COLO829 (cell line): ENCODE measurements around the gene TADA2B.
A peak's percentile ranks its signal among the peaks of the same experiment; 100 is the strongest.

Experiments used
- DNase-seq: peaks from one replicate; pipeline ENCODE4 v3.0.0; 2012; ENCODE audit warnings: low spot score

The TADA2B gene

DNA sequence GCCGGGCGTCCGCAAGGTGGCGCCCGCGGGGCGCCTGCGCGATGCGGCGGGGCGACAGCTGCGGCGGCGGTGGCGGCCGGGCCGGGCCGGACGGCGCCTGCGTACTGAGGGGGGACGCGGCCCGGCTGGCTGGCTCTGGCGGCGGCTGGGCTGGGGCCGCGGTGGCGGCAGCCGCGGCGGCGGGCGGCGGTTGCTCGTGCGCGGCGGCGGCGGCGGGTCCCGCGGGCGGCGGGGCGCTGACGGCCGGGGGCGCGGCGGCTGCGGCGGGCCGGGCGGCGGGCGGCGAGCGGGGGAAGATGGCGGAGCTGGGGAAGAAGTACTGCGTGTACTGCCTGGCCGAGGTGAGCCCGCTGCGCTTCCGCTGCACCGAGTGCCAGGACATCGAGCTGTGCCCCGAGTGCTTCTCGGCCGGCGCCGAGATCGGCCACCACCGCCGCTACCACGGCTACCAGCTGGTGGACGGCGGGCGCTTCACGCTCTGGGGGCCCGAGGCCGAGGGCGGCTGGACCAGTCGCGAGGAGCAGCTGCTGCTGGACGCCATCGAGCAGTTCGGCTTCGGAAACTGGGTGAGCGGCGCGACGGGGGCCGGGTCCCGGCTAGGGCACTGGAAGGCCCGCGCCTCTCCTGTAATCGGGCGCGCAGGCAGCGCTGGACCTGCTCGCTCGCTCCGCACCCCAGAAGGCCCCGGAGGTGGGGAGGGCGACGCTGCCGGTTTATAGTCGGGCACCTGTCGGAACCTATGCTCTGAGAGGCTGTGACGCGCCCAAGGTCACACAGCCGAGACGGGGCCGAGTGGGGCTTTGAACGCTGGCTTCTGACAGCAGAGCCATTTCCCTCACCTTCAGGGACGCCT, at the start of gene TADA2B:
Gene TADA2B (plus strand): TSS at position 89 of the 853 bp plus-strand sequence. CDS start 208 bp downstream, at position 297.
- DNase-seq = peak; percentile 31

GRCh38 chr4:6996481-6996880, 46.7 kb upstream of the TADA2B start:
- DNase-seq = no peak

- no peak for DNase-seq
Measured at GRCh38 chr4:6999172-7000086, 43.7 kb upstream of the TADA2B start.

DNA sequence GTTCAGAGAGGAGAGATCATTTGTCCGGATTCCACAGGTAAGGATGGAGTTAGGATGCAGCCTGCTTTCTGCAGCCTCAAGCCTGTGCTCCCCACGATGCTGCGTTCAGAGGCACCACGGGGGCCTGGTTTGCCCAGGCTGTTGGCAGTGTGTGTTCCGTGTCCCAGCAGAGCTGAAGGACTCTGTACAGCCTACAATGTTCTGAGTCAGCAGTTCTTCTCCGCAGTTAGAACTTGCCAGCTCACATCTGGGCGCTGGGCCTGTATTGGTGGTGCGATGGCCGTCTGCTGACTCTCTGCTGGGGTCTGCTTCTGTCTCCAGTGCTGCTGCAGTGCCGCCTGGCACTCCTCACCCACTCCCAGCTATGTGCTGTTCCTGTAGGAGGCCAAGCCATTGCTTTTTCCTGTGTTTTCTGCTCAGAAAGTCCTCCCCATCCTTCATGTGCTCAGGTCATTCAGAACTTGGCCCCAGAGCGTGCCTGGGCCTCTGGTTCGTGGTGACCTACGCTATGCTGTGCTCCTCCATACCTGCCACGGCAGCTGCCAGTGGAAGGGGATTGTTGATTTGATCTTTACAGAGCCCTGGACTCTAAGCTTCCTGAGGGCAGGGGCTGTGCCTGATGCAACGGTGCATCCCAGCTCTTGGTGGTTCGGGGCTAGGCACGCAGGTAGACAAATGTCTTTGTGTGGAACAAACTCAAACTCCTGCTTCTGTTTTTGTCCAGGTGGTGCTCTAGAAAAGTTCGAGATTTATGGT, 42.6 kb upstream of the TADA2B start:
- DNase-seq = no peak

DNA sequence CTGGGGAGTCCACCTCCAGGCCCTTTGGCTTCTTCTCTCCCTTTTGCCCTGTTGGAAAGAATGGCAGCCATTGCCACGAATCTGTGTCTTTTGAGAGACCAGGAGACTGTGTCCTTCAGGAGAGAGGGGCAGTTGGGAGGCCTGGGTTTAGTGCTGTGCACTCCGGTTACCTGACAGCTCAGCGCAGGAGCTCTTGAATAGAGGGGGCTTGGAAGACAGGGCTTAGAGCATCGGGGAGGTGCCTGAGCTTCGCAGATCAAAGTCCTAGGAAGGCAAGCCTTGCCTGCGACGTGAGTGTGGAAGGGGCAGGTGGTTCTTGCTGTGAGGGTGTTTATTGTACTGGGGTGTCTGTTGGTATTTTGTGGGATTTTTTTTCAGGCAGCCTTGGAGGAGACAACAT, 41.9 kb upstream of the TADA2B start:
- DNase-seq = no peak

- no peak for DNase-seq
Measured at GRCh38 chr4:7002336-7002735, 40.8 kb upstream of the TADA2B start.

- no peak for DNase-seq
Measured at GRCh38 chr4:7003176-7003878, 39.8 kb upstream of the TADA2B start.

DNA sequence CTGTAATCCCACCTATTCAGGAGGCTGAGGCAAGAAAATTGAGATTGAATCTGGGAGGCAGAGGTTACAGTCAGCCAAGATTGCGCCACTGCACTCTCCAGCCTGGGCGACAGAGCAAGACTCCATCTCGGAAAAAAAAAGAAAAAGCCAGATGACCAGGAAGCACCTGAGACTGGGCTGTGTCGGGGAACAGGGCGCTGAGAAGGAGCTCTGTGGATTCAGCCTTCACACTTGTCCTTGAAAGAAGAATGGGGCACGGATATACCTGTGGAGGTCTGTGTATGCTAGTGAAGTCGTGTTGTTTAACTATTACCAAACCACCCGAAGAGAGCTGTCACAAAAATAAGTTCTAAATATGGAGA, 39.3 kb upstream of the TADA2B start:
- no peak for DNase-seq

DNA sequence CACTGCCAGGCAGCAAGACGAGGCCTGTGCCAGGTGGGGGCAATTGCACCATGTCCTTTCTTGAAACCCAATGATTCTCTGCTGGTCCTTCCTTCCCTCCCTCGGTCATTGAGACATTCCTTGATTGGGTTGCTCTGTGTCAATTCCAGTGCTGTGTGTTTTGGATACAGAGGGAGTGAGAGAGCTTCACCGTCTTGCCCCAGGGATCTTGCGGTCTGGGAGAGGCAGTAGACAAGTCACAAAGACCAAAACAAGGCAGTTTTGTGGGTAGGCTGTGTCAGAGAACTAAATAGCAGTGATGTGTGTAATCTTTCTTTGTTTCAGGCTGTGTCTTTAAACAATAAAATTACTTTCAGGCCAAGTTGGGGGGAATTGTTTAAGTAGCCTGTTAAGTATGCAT, 38.8 kb upstream of the TADA2B start:
- no peak for DNase-seq

- no peak for DNase-seq
Measured at GRCh38 chr4:7005571-7005970, 37.6 kb upstream of the TADA2B start.

- no peak for DNase-seq
Measured at GRCh38 chr4:7006411-7006810, 36.8 kb upstream of the TADA2B start.

DNA sequence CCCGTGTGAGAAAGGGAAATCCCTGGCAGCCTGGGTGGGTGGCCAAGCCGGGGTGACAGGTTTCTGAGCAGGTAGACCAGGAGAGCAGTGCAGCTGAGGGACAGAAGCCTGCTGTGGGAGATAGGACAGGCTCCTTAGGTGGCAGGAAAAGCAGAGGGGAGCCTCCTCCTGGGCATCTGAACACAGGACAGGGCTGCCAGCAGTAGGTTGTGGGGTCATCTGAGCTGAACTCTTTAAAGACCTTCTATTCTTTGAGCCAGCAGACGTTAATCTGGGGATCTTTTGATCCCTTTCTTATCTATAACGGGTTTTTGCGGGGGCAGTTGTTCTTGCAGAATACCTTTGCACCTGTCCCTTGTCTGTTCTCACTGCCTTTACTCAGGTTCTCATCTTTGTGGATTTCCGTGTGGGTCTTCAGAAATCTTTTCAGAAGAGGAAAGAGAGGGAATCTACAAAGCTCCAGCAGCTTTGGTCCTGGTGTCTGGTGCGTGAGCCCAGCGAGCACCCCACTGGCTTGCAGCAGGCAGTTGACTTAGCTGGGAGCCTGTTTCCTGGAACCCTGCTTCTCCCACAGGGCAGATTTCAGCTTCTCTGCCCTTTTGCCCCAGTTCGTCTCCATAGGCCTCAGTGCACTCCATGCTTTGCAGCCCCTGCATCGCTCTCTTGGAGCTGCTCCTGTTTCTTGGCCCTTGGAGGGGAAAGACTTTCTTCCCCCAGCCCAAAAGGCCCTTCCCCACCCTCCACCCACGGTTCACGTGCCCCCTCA, 35.8 kb upstream of the TADA2B start:
- no peak for DNase-seq

DNA sequence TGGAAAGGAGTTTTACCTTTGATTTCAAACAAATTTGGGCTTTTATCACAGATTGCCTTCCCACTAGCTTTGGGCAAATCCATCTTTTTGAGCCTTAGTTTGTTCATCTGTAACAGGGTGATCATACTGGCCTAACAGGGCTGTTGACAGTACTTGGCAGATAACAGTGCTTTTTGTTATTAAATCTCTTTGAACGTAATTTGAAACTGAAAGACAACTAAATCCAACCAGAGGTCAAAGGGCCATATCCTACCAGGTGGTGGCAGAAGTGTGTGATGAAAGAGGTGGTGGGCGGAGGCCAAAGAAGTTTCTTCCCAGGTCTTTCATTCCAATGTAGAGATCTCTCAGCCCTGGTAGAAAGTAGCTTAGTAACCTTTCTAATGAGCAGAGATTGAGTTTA, 35.2 kb upstream of the TADA2B start:
- DNase-seq = no peak

DNA sequence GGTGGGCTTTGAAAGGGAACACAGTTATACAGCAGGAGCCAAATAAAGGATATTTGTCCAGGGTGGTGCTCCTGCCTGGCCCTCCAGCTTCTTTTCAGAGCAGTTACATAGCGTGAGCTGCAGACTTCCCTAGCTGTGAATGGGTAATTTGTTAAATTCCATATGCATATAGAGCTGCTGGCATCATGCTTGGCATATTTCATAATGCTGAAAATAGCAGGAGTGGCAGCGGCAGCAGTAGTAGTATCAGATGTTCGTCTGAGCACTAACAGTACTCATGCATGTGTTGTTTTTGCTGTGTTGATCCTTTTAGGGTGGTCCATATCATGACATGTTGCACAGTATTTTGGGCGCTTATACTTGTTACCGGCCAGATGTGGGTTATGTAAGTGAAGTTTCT, 33.6 kb upstream of the TADA2B start:
- no peak for DNase-seq

DNA sequence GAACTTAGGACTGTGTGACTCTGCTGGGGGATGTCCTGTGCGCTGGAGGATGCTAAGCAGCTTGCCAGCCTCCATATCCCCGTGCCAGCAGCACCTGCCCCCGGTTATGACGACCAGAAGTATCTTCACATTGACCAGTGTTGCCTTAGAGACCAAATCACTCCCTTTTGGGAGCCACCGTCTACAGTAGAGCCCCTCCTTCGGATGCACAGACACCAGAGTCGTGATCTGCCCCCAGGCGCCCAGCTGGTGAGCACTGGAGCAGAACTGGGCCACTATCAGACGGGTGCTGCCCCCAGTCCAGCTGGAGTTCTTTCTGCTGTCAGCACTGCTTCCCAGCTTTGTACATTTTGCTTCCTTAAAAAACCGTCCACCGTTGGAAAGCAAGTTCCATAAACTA, 30.0 kb upstream of the TADA2B start:
- no peak for DNase-seq

GRCh38 chr4:7014815-7015214, 28.4 kb upstream of the TADA2B start:
- no peak for DNase-seq

- DNase-seq = no peak
Measured at GRCh38 chr4:7015383-7016035, 27.7 kb upstream of the TADA2B start.

DNA sequence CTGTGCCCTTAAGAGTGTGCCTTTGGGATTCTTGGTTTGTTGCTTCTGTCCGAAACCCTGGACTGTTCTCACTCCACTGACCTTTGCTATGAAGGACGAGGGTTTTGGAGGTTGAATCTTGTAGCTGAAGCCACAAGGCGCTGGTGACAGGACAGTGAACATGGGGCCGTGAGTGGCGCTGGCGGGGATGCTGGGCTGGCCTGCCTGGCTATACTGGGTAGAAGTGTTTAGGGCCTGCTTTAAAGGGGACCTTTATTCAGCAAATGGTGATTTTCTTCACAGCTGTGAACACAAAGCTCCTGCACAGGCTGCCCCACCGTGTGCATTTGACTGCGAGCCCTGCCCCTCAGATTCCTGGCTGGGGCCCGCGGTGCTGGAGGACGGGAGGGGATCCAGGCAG, 27.1 kb upstream of the TADA2B start:
- DNase-seq = no peak

- DNase-seq = no peak
Measured at GRCh38 chr4:7016512-7016911, 26.7 kb upstream of the TADA2B start.

DNA sequence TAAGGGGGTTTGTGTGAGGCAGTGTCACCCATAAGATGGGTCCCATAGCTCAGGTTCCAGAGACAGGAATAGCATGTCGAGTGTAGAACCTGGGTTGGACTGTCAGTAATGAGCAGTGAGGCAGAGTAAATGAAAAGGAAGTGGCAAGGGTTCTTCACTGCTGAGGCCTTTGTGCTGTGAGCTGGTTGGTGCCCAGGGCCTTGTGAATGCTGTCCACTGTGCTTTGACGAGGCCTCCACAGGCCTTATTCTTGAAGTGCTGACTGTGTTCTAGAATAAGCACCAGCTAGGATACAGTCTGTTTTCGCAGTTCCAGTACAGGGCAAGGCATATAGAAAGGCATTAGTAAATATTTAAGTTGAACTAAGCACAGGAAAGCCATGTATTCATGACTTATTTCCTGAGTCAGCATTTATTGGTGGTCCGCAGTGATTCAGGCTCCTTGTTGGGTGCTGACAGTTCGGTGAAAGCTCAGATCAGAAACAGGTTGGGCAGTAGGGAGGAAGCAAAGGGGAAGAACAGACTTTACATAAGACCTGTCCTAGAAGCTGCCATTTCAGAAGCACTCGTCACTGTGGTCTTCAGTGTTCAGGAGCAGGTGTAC, 25.6 kb upstream of the TADA2B start:
- DNase-seq = no peak
